B cell (primary cell): ENCODE data around the gene GLRA1. TPM values are rescaled to one million over a fixed set of nuclear protein-coding genes. Genes with fewer than 3 reads are reported as not detected.

Experiments
- ATAC-seq: fragments of 200-7000 bp; cut with Tn5 transposase; one replicate; pipeline ENCODE4 v1.10.0; 2021; ENCODE audit warnings: low read depth, mild to moderate bottlenecking, moderate number of reproducible peaks, moderate library complexity
- CTCF ChIA-PET: fragments of 350-600 bp; sonication (Branson Sonifier 250); formaldehyde crosslinking; loops from one replicate; lab custom pipeline; 2021; ENCODE audit warnings: antibody characterized with exemption, inconsistent platforms; lab: Charles Lee
- POLR2A ChIA-PET: fragments of 350-600 bp; sonication (Branson Sonifier 250); formaldehyde crosslinking; loops from one replicate; lab custom pipeline; 2021; ENCODE audit warnings: antibody characterized with exemption; lab: Charles Lee
- DNase-seq: peaks from one replicate; pipeline ENCODE4 v3.0.0; 2013
- H2AFZ ChIP-seq: 2 replicates; pipeline ENCODE4 v1.6.1; 2012; ENCODE audit warnings: mild to moderate bottlenecking, low read depth, low read length; ENCODE audit not compliant: insufficient read depth, poor library complexity, severe bottlenecking
- H3K27ac ChIP-seq, 2 donors: 1 replicate in 1 of 2; 2 replicates in 1 of 2; pipeline ENCODE4 v1.5.1; 2012 to 2013; ENCODE audit warnings: low read length in 2 of 2, mild to moderate bottlenecking in 2 of 2, moderate library complexity in 1 of 2
- H3K27me3 ChIP-seq, 4 experiments: fragments of 200-600 bp in 1 of 4; sonication (generic) in 1 of 4; replicated peaks in 1 of 4; 1 replicate in 2 of 4; 2 replicates in 2 of 4; pipeline versions ENCODE4 v1.6.1 to v1.7.0; 2013 to 2016; ENCODE audit warnings: low read length in 3 of 4, mild to moderate bottlenecking in 2 of 4, mixed read lengths in 1 of 4, moderate library complexity in 1 of 4; ENCODE audit not compliant: insufficient read depth in 4 of 4, control insufficient read depth in 3 of 4; ENCODE audit errors: control extremely low read depth in 1 of 4
- H3K36me3 ChIP-seq, 2 experiments: replicated peaks in 1 of 2; 1 replicate in 1 of 2; 2 replicates in 1 of 2; pipeline versions ENCODE4 v1.6.1 to v1.7.1; 2013; ENCODE audit warnings: low read length in 1 of 2; ENCODE audit not compliant: insufficient read depth in 2 of 2, control insufficient read depth in 1 of 2; ENCODE audit errors: control extremely low read depth in 1 of 2, extremely low read depth in 1 of 2
- H3K4me1 ChIP-seq, 2 donors: fragments of 200-600 bp in 1 of 2; sonication (generic) in 1 of 2; 1 replicate in 1 of 2; 2 replicates in 1 of 2; pipeline versions ENCODE4 v1.5.1 to v1.6.1; 2013 to 2017; ENCODE audit warnings: low read length in 2 of 2; ENCODE audit not compliant: control insufficient read depth in 2 of 2, insufficient read depth in 2 of 2
- H3K4me2 ChIP-seq: replicated peaks from 2 replicates; pipeline ENCODE3; 2012; ENCODE audit warnings: mild to moderate bottlenecking, low read depth, low read length; ENCODE audit not compliant: poor library complexity, severe bottlenecking
- H3K4me3 ChIP-seq, 5 experiments: fragments of 200-600 bp in 1 of 5; sonication (generic) in 1 of 5; 1 replicate in 3 of 5; 2 replicates in 2 of 5; pipeline versions ENCODE4 v1.5.1 to v1.7.0; 2011 to 2016; ENCODE audit warnings: low read length in 4 of 5, mild to moderate bottlenecking in 4 of 5, low read depth in 2 of 5, control low read depth in 1 of 5, moderate library complexity in 1 of 5; ENCODE audit not compliant: insufficient read depth in 1 of 5; ENCODE audit errors: control extremely low read depth in 1 of 5, extremely low read depth in 1 of 5
- H3K79me2 ChIP-seq: fragments of 200-600 bp; sonication (generic); one replicate; pipeline ENCODE4 v1.6.0; 2016; ENCODE audit warnings: low read length; ENCODE audit not compliant: control insufficient read depth, insufficient read depth
- H3K9ac ChIP-seq: fragments of 200-600 bp; sonication (generic); 2 replicates; pipeline ENCODE4 v1.6.1; 2017; ENCODE audit warnings: mild to moderate bottlenecking, low read length, moderate library complexity
- H3K9me3 ChIP-seq, 3 donors: one replicate each; pipeline versions ENCODE4 v1.6.1 to v1.7.1; 2013; ENCODE audit warnings: low read length in 2 of 3; ENCODE audit not compliant: control insufficient read depth in 2 of 3, insufficient read depth in 1 of 3; ENCODE audit errors: control extremely low read depth in 1 of 3
- H4K20me1 ChIP-seq: 2 replicates; pipeline ENCODE4 v1.6.0; 2012; ENCODE audit warnings: mild to moderate bottlenecking, low read length; ENCODE audit not compliant: insufficient read depth, control insufficient read depth, poor library complexity, severe bottlenecking
- H3K27ac Mint-ChIP-seq: one replicate; pipeline ENCODE4 v1.8.0; 2021; ENCODE audit warnings: mixed read lengths
- H3K27me3 Mint-ChIP-seq: one replicate; pipeline ENCODE4 v1.8.0; 2021; ENCODE audit warnings: mixed read lengths
- H3K4me1 Mint-ChIP-seq: one replicate; pipeline ENCODE4 v1.8.0; 2021; ENCODE audit warnings: mixed read lengths
- H3K4me3 Mint-ChIP-seq: one replicate; pipeline ENCODE4 v1.8.0; 2021; ENCODE audit warnings: mixed read lengths
- H3K9me3 Mint-ChIP-seq: one replicate; pipeline ENCODE4 v1.8.0; 2022; ENCODE audit warnings: mixed read lengths; ENCODE audit not compliant: insufficient read depth
- EZH2 ChIP-seq: IDR thresholded peaks from 2 replicates; pipeline ENCODE4 v1.6.1; 2012; ENCODE audit warnings: borderline replicate concordance, low read depth, mild to moderate bottlenecking, moderate library complexity, low read length; ENCODE audit not compliant: insufficient read depth, poor library complexity, severe bottlenecking
- WGBS: methylation state at CpG from one replicate; pipeline ENCODE4 v1.1.5; 2013; ENCODE audit warnings: missing lambda C conversion rate; ENCODE audit not compliant: insufficient coverage; 5-methylcytosine and 5-hydroxymethylcytosine counted together
- intact Hi-C: fragments of 100-400 bp; cut with micrococcal nuclease; formaldehyde crosslinking; loops from one replicate; pipeline ENCODE4 v1.10.0; 2022
- polyA plus RNA-seq: library from polyadenylated mRNA; depleted of rRNA; stranded (reverse); fragments of >200 nt; gene quantifications from 2 replicates; pipeline ENCODE4 v1.2.3, GENCODE V29; 2012
- total RNA-seq, 2 donors: library from RNA; stranded (reverse); fragments of 120-200 nt in 1 of 2; gene quantifications; 1 replicate in 1 of 2; 2 replicates in 1 of 2; pipeline versions ENCODE4 v1.2.3 to v1.2.4, GENCODE V29; 2013 to 2022
- TF ChIP-seq, protein P1 (sequence below): fragments of 200-600 bp; IDR thresholded peaks from one replicate; pipeline ENCODE4 v1.8.0; 2022; ENCODE audit warnings: antibody characterized with exemption, mild to moderate bottlenecking

Gene GLRA1
- total and polyA plus RNA-seq, 2 donors (not counting 1 experiment from before 2014, with no cell fraction given) = not detected

DNA sequence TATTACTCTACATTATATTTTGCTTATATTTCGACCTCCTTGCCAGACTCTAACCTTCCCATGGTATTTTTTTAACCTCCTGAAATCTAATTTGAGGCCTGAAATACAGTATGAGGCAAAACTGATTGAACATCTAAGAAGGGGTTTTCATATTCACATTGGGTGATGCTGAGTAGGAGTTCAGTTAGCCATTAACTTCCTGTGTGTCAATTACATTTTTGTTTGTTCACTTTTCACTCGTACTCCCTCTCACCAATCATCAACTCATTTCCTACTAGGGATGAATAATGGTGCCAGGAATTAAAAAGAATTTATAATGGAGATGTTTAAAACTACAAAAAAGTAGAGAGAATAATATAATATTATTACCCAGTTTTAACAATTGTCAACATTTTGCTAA, 27.6 kb upstream of the GLRA1 start:
- CTCF ChIA-PET = no interaction called here
- Histone ChIP-seq H3K4me3 (no peak overlapping the region), H3K4me2 (no peak overlapping the region), H3K27me3 (peaks cover 0 to 11% (median 0%) of the 10 kb centered on the region in 4 experiments), H3K27ac (no peak overlapping the region), H3K9ac (no peak overlapping the region), H3K4me1 (no peaks in the 10 kb centered on the region), H2AFZ (no peak overlapping the region), H3K36me3 (no peaks in the 10 kb centered on the region), H4K20me1 (no peaks in the 10 kb centered on the region), H3K79me2 (no peaks in the 10 kb centered on the region), H3K9me3 (no peaks in the 10 kb centered on the region)
- no CpG with 5 or more reads among the region's 2 CpGs for WGBS
- TF ChIP-seq EZH2 = no peak
- TF ChIP-seq, protein P1, sequence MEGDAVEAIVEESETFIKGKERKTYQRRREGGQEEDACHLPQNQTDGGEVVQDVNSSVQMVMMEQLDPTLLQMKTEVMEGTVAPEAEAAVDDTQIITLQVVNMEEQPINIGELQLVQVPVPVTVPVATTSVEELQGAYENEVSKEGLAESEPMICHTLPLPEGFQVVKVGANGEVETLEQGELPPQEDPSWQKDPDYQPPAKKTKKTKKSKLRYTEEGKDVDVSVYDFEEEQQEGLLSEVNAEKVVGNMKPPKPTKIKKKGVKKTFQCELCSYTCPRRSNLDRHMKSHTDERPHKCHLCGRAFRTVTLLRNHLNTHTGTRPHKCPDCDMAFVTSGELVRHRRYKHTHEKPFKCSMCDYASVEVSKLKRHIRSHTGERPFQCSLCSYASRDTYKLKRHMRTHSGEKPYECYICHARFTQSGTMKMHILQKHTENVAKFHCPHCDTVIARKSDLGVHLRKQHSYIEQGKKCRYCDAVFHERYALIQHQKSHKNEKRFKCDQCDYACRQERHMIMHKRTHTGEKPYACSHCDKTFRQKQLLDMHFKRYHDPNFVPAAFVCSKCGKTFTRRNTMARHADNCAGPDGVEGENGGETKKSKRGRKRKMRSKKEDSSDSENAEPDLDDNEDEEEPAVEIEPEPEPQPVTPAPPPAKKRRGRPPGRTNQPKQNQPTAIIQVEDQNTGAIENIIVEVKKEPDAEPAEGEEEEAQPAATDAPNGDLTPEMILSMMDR = no peak
- no peak overlapping the region for H3K4me3 Mint-ChIP-seq
- ATAC-seq (no peak), DNase-seq (no peak)
- no peaks in the 10 kb centered on the region for H3K9me3 Mint-ChIP-seq
- POLR2A ChIA-PET = no interaction called here
- no peak overlapping the region for H3K27ac Mint-ChIP-seq
- peaks cover 6% of the 10 kb centered on the region for H3K4me1 Mint-ChIP-seq
- peaks cover 30% of the 10 kb centered on the region for H3K27me3 Mint-ChIP-seq
- intact Hi-C loops = no loop called here

DNA sequence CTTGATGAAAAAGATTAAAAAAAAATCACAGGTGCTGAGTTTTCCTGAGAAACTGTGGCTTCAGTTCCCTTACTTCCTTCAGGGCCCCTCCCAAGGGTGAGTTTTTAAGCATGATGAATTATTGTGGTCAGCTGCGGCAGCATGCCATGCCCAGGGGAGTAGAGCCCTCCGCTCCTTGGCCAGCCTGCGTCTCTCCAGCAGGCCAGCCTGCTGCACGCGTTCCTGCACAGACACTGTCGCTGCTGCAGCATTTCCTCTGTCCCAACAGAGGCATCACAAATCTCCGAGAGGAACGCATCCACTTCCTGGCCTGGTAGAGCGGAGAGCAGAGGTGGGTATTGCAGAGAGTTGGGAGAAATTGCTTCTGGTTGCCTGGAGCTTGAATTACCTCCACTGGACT, 26.1 kb upstream of the GLRA1 start:
- Histone ChIP-seq H3K4me3 (no peak overlapping the region), H3K27ac (no peak overlapping the region), H3K4me1 (no peaks in the 10 kb centered on the region), H4K20me1 (no peaks in the 10 kb centered on the region), H3K9me3 (no peaks in the 10 kb centered on the region), H3K9ac (no peak overlapping the region), H3K36me3 (no peaks in the 10 kb centered on the region), H3K79me2 (no peaks in the 10 kb centered on the region), H2AFZ (no peak overlapping the region), H3K27me3 (peaks cover 0 to 12% (median 0%) of the 10 kb centered on the region in 4 experiments), H3K4me2 (no peak overlapping the region)
- peaks cover 30% of the 10 kb centered on the region for H3K27me3 Mint-ChIP-seq
- no peak overlapping the region for H3K4me3 Mint-ChIP-seq
- TF ChIP-seq, protein P1 = no peak
- no peak for TF ChIP-seq EZH2
- H3K4me1 Mint-ChIP-seq = peaks cover 2% of the 10 kb centered on the region
- ATAC-seq (no peak), DNase-seq (no peak)
- ChIA-PET CTCF (interaction anchor here (1.1 kb wide), 1 partner anchor 9 kb away, joined by 3 read pairs; no protein-coding TSS in a partner anchor), POLR2A (no interaction called here)
- H3K9me3 Mint-ChIP-seq = no peaks in the 10 kb centered on the region
- intact Hi-C loops = no loop called here
- 41% methylated on average over 6 of the region's 9 CpGs for WGBS
- H3K27ac Mint-ChIP-seq = no peak overlapping the region
